HG03558 (cell line): Measurements from ENCODE around the gene MMP20.

Experiments used
- ATAC-seq: cut with Tn5 transposase; IDR thresholded peaks from one replicate; pipeline ENCODE4 v1.9.1; 2021; ENCODE audit warnings: moderate number of reproducible peaks; ENCODE audit not compliant: unreplicated experiment; ENCODE audit errors: extremely low read depth

The MMP20 gene

GRCh38 chr11:102596578-102596977, 28.6 kb downstream of the MMP20 start:
- ATAC-seq = no peak

- no peak for ATAC-seq
These were observed 32.2 kb downstream of the MMP20 start for GRCh38 chr11:102592634-102593581.

- ATAC-seq = no peak
These were observed 33.0 kb downstream of the MMP20 start for GRCh38 chr11:102592131-102592530.

GRCh38 chr11:102591160-102591718, 33.9 kb downstream of the MMP20 start:
- ATAC-seq = no peak

- no peak for ATAC-seq
These were observed 34.7 kb downstream of the MMP20 start for GRCh38 chr11:102590276-102591049.

- peak; percentile 56 for ATAC-seq
These were observed 36.1 kb downstream of the MMP20 start for GRCh38 chr11:102589047-102589459.

GRCh38 chr11:102587722-102588121, 37.4 kb downstream of the MMP20 start:
- ATAC-seq = no peak

GRCh38 chr11:102583141-102583873, 41.8 kb downstream of the MMP20 start:
- no peak for ATAC-seq

- no peak for ATAC-seq
These were observed 43.0 kb downstream of the MMP20 start for GRCh38 chr11:102582140-102582539.

GRCh38 chr11:102581066-102581465, 44.1 kb downstream of the MMP20 start:
- ATAC-seq = no peak

- no peak for ATAC-seq
These were observed 44.8 kb downstream of the MMP20 start for GRCh38 chr11:102580185-102580951.

- ATAC-seq = no peak
These were observed 47.4 kb downstream of the MMP20 start for GRCh38 chr11:102577723-102578122.

GRCh38 chr11:102577182-102577581, 48.0 kb downstream of the MMP20 start:
- ATAC-seq = no peak

- no peak for ATAC-seq
These were observed 48.8 kb downstream of the MMP20 start for GRCh38 chr11:102576350-102576749.

- no peak for ATAC-seq
These were observed 50.1 kb downstream of the MMP20 start for GRCh38 chr11:102575012-102575411.

- ATAC-seq = no peak
These were observed 51.3 kb downstream of the MMP20 start for GRCh38 chr11:102573851-102574250.

GRCh38 chr11:102572554-102573220, 52.4 kb downstream of the MMP20 start:
- ATAC-seq = no peak

- no peak for ATAC-seq
These were observed 56.3 kb downstream of the MMP20 start for GRCh38 chr11:102568851-102569250.

- no peak for ATAC-seq
These were observed 59.0 kb downstream of the MMP20 start for GRCh38 chr11:102566112-102566511.
